Left ventricle myocardium inferior (tissue), 1 donor: ENCODE results near the gene POU3F3. TPM values are rescaled to one million over a fixed set of nuclear protein-coding genes. Genes with fewer than 3 reads are reported as not detected.

Experiments used
- DNase-seq: peaks from one replicate; pipeline ENCODE4 v3.0.0-alpha.2; 2020
- H3K27ac ChIP-seq: fragments of 200-600 bp; replicated peaks from 2 replicates; pipeline ENCODE4 v1.8.0; 2021
- H3K27me3 ChIP-seq: fragments of 200-600 bp; 2 replicates; pipeline ENCODE4 v1.8.0; 2021; ENCODE audit warnings: low read depth
- H3K36me3 ChIP-seq: fragments of 200-600 bp; 2 replicates; pipeline ENCODE4 v1.8.0; 2021
- H3K4me1 ChIP-seq: fragments of 200-600 bp; 2 replicates; pipeline ENCODE4 v1.8.0; 2021
- H3K4me3 ChIP-seq: fragments of 200-600 bp; 2 replicates; pipeline ENCODE4 v1.8.0; 2021; ENCODE audit warnings: mild to moderate bottlenecking, moderate library complexity
- H3K9me3 ChIP-seq: fragments of 200-600 bp; replicated peaks from 2 replicates; pipeline ENCODE4 v1.8.0; 2021
- CTCF ChIP-seq: fragments of 200-600 bp; IDR thresholded peaks from 2 replicates; pipeline ENCODE4 v1.8.0; 2021; ENCODE audit warnings: antibody characterized with exemption, mild to moderate bottlenecking, borderline replicate concordance
- intact Hi-C: fragments of 100-400 bp; cut with micrococcal nuclease; formaldehyde crosslinking; loops from one replicate; pipeline ENCODE4 v1.11.0; 2022
- total RNA-seq: library from RNA; stranded (reverse); fragmentation: NEBNext Ultra II Directional; extraction: Animal tissue kit (Norgen Biotek cat#: 25700); gene quantifications from one replicate; pipeline ENCODE4 v1.2.1, GENCODE V29; 2021
- donor health status: DM: no; HTN: yes; CAD: no; lungs with severe emphysema.

POU3F3 gene
- total RNA-seq, 1 donor from 2014 or later = 0.11 TPM

DNA sequence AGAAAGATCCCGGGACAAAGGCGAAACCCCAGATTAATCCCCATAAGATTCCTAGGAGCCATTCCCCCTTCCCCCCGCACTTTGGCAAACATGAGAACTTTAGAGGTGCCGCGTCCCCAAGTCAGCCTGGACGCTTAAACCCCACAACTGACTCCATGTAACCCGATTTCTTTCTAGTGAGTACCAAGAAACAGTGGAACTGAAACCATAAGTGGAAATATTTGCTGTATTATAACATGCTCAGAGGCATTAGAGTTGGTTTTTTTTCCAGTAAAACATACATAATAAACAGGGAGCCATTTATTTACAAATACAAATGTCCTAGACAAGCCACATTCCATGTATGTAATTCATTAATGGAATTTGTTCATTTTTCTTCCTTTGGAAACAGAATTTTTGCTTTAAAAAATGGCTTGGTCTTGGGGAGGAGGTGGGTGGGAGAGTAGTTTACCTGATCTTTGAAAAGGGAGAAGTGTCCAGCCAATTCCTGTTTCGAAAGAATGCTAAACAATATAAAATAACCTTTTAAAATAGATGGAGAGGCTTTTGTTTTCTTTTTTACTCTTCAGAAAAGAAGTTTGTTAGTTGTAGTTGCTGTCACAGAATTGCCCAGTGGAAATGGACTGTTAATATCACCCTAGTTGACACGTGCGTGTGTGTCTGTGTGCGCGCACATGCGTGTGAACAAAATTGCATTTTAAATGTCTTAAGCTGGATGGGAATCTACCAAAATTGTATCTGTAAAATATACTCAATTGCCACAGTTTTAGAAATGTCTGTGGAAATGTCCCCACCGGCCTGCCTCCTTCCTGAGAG lies 10.6 kb downstream of the POU3F3 start:
- no peak for DNase-seq
- no peaks in the 10 kb centered on the region for H3K36me3 ChIP-seq
- no peaks in the 10 kb centered on the region for H3K9me3 ChIP-seq
- peaks cover 100% of the 10 kb centered on the region for H3K27me3 ChIP-seq
- TF ChIP-seq CTCF = no peak
- no peak overlapping the region for H3K27ac ChIP-seq
- no peak overlapping the region for H3K4me3 ChIP-seq
- H3K4me1 ChIP-seq = peaks cover 28% of the 10 kb centered on the region
- intact Hi-C loops = no loop called here

DNA sequence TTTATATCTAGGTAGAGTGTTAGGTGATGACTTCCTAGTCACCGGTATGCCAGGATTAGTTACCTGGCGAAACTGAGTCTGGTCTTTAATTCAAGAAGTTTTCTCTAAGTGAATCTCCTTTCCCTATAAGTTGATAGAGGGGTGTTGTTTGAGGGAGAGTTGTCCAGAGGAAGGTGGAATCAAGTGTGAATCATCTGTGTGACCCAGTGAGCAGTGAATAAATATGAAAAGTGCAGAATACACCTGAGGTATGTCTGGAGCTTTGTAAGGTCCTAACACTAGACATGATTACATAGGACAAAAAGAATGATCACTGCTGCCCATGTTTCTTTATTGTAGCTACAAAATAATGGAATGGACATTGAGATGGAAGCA lies 11.2 kb downstream of the POU3F3 start:
- Histone ChIP-seq H3K4me1 (peaks cover 28% of the 10 kb centered on the region), H3K36me3 (no peaks in the 10 kb centered on the region), H3K27ac (no peak overlapping the region), H3K4me3 (no peak overlapping the region), H3K27me3 (peaks cover 100% of the 10 kb centered on the region), H3K9me3 (no peaks in the 10 kb centered on the region)
- intact Hi-C loops = no loop called here
- TF ChIP-seq CTCF = no peak
- DNase-seq = no peak

- Histone ChIP-seq H3K9me3 (no peaks in the 10 kb centered on the region), H3K36me3 (no peaks in the 10 kb centered on the region), H3K4me3 (no peak overlapping the region), H3K4me1 (peaks cover 28% of the 10 kb centered on the region), H3K27ac (no peak overlapping the region), H3K27me3 (peaks cover 100% of the 10 kb centered on the region)
- no peak for DNase-seq
- no peak for TF ChIP-seq CTCF
- intact Hi-C loops = no loop called here
These were observed 12.4 kb downstream of the POU3F3 start for GRCh38 chr2:104866122-104866864.

DNA sequence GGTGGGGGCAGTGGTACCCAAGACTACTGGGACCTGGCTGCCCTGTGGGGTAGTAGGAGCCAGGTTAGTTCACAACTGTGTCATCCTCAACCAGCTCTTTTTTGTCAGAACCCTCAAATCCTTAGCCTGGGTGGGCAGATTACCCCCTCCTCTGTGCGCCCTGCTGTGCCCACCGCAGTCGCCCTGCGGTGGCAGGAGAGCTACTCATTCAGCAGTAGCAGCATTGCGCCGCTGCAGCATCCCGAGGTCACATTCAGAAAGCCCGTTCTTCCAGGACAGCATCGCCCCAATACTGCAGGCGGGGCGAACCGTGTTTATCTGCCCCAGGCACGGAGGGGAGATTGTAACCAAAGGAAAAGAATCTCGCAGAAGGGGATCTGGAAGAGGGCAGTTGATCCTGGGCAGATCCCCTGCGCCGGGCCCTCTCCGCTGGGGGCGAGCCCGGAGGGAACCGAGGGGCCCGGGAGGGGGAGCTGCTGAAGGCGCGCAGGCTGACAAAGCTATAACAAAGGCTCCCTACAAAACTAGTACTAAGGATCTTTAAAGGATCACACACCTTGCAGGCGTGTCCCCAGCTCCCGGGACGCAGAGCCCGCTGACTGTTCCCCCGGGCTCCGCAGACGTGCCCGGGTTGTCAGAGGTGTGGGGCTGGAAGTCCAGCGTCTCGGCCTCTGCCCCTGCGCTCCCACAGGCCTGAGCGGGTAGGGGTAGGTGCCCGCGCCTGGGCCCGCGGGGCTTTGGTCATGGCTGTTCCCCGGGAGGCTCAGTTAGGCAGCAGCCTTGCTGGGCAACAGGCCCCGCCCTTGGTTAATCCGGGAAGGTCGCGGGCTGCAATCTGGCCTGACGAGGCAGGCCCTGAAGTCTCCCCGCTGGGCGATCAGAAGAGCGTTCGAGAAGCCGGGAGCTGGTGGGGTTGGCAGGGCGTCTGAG lies 13.2 kb downstream of the POU3F3 start:
- H3K4me3 ChIP-seq = no peak overlapping the region
- H3K9me3 ChIP-seq = no peaks in the 10 kb centered on the region
- intact Hi-C loops = no loop called here
- no peak for TF ChIP-seq CTCF
- H3K4me1 ChIP-seq = peaks cover 29% of the 10 kb centered on the region
- H3K27ac ChIP-seq = no peak overlapping the region
- no peak for DNase-seq
- H3K27me3 ChIP-seq = peaks cover 100% of the 10 kb centered on the region
- no peaks in the 10 kb centered on the region for H3K36me3 ChIP-seq

DNA sequence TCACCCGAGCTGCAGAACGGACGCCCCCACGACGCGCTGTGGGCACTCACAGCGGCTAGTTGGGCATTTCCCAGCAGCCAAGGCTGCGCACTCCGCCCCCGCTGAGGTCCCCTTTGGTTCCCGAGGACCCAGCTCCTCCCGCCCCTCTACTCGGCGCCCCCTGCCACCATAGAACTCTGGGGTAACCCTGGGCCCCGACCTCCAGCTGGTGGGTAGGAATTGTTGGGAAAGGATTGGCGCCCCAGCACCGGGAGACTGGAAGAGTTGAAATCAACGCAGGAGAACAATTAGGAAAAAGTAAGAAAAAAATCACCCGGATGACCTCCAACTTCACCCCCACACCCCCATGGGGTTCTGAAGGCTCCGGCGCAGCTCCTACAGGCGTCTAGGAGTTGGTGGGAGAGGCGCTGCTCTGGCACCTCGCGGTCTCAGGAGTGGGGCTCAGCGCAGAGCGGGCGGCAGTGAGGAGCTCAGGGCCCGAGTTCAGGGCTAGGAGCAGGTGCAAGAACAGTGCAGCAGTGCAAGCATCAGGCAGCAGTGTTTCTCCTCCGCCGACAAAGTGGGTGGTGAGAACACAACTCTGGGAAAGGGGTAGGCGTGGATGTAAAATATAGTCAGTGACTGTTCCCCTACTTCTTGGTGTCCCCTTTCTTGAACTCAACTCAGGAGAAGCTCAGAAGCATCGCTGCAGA lies 14.0 kb downstream of the POU3F3 start:
- peaks cover 100% of the 10 kb centered on the region for H3K27me3 ChIP-seq
- H3K27ac ChIP-seq = no peak overlapping the region
- intact Hi-C loops = no loop called here
- H3K4me3 ChIP-seq = no peak overlapping the region
- DNase-seq = no peak
- H3K4me1 ChIP-seq = peaks cover 31% of the 10 kb centered on the region
- H3K9me3 ChIP-seq = no peaks in the 10 kb centered on the region
- H3K36me3 ChIP-seq = no peaks in the 10 kb centered on the region
- no peak for TF ChIP-seq CTCF
